HepG2 (cell line): ENCODE data around the gene HECTD1. TPM values are rescaled to one million over a fixed set of nuclear protein-coding genes. Genes with fewer than 3 reads are reported as not detected.
A peak's percentile ranks its signal among the peaks of the same experiment; 100 is the strongest.

ENCODE experiments used
- CBX5 ChIP-seq: sonication (generic); formaldehyde crosslinking; IDR thresholded peaks from 2 replicates; pipeline ENCODE4 v1.4.0; 2020; ENCODE audit warnings: missing genetic modification reagents, borderline replicate concordance
- EHMT2 ChIP-seq: fragments of 200-600 bp; sonication (generic); IDR thresholded peaks from 2 replicates; pipeline ENCODE4 v1.7.0; 2017; ENCODE audit warnings: antibody characterized with exemption, low read depth, low read length, borderline replicate concordance
- ETV5 ChIP-seq: IDR thresholded peaks from 2 replicates; pipeline ENCODE4 v1.6.1; 2018; ENCODE audit warnings: missing biosample characterization, missing genetic modification reagents, inconsistent platforms, borderline replicate concordance
- FOSL1 ChIP-seq: sonication (generic); formaldehyde crosslinking; IDR thresholded peaks from 2 replicates; pipeline ENCODE4 v1.9.0; 2021; ENCODE audit warnings: missing genetic modification reagents, borderline replicate concordance
- HINFP ChIP-seq: sonication (generic); formaldehyde crosslinking; IDR thresholded peaks from 2 replicates; pipeline ENCODE4 v1.4.0; 2020; ENCODE audit warnings: low read depth, mild to moderate bottlenecking, missing genetic modification reagents
- KDM1A ChIP-seq: IDR thresholded peaks from 2 replicates; pipeline ENCODE4 v1.6.1; 2016; ENCODE audit warnings: missing compliant biosample characterization
- PHF5A ChIP-seq: IDR thresholded peaks from one replicate; pipeline ENCODE4 v1.6.1; 2018; ENCODE audit warnings: low read depth, missing genetic modification reagents; ENCODE audit not compliant: unreplicated experiment
- SMYD3 ChIP-seq: sonication (generic); formaldehyde crosslinking; IDR thresholded peaks from 2 replicates; pipeline ENCODE4 v1.8.1; 2023; ENCODE audit warnings: mild to moderate bottlenecking, missing genetic modification reagents
- ZBTB7A ChIP-seq: sonication (generic); formaldehyde crosslinking; IDR thresholded peaks from 2 replicates; pipeline ENCODE4 v1.8.0; 2022; ENCODE audit warnings: mild to moderate bottlenecking, missing genetic modification reagents
- ZNF124 ChIP-seq: sonication (generic); formaldehyde crosslinking; IDR thresholded peaks from 2 replicates; pipeline ENCODE4 v1.4.0; 2020; ENCODE audit warnings: missing genetic modification reagents
- ZNF205 ChIP-seq: IDR thresholded peaks from 2 replicates; pipeline ENCODE4 v1.6.1; 2018; ENCODE audit warnings: missing biosample characterization, missing genetic modification reagents
- ZNF44 ChIP-seq: sonication (generic); formaldehyde crosslinking; IDR thresholded peaks from 2 replicates; pipeline ENCODE4 v1.5.1; 2020; ENCODE audit warnings: mild to moderate bottlenecking, missing genetic modification reagents
- ZNF496 ChIP-seq: sonication (generic); formaldehyde crosslinking; IDR thresholded peaks from 2 replicates; pipeline ENCODE4 v1.8.1; 2023; ENCODE audit warnings: mild to moderate bottlenecking, moderate library complexity, missing genetic modification reagents; ENCODE audit not compliant: insufficient replicate concordance
- ZNF710 ChIP-seq: sonication (generic); formaldehyde crosslinking; IDR thresholded peaks from 2 replicates; pipeline ENCODE4 v1.5.0; 2020; ENCODE audit warnings: mild to moderate bottlenecking, missing genetic modification reagents, borderline replicate concordance
- ZNF792 ChIP-seq: IDR thresholded peaks from 2 replicates; pipeline ENCODE4 v1.6.1; 2016
- ZSCAN29 ChIP-seq: sonication (generic); formaldehyde crosslinking; conservative IDR thresholded peaks from 2 replicates; pipeline ENCODE4 v1.4.0; 2020; ENCODE audit warnings: mild to moderate bottlenecking, missing genetic modification reagents
- polyA plus RNA-seq, 8 experiments: library from polyadenylated mRNA; depleted of rRNA in 3 of 8; stranded (reverse) in 7 of 8; unstranded in 1 of 8; fragments of >200 nt; fragmentation: Illumina TruSeq in 4 of 8; extraction: Trizol in 4 of 8; gene quantifications; 2 replicates each; pipeline versions ENCODE4 v1.2.1 to v1.2.3, GENCODE V29; 2011 to 2016; ENCODE audit warnings: low read depth in 4 of 8, missing spikeins in 1 of 8, mixed read lengths in 1 of 8; ENCODE audit not compliant: insufficient read depth in 1 of 8
- total RNA-seq, 5 experiments: library from RNA; depleted of rRNA; stranded (reverse); fragments of >200 nt; fragmentation: Illumina TruSeq; extraction: Trizol; gene quantifications; 2 replicates each; pipeline ENCODE4 v1.2.3, GENCODE V29; 2016; ENCODE audit warnings: low read depth in 1 of 5
- TF ChIP-seq, protein P1 (sequence below): sonication (generic); formaldehyde crosslinking; IDR thresholded peaks from 2 replicates; pipeline ENCODE4 v1.8.1; 2023; ENCODE audit warnings: mild to moderate bottlenecking, inconsistent platforms, moderate library complexity, missing genetic modification reagents, borderline replicate concordance
- TF ChIP-seq, protein P2 (sequence below): IDR thresholded peaks from 2 replicates; pipeline ENCODE4 v1.6.1; 2012; ENCODE audit warnings: low read depth, low read length, improper control_type of control experiment
- TF ChIP-seq, protein P3 (sequence below): sonication (generic); formaldehyde crosslinking; IDR thresholded peaks from 2 replicates; pipeline ENCODE4 v1.4.0; 2020; ENCODE audit warnings: missing genetic modification reagents, borderline replicate concordance

The HECTD1 gene
- total and polyA plus RNA-seq, 2 of the 13 experiments (the other 11 are each of a cell fraction or from before 2014, with no cell fraction given), result 312 to 560 TPM

- TF ChIP-seq SMYD3 (CRISPR knock-in tag) (peak; percentile 74; the same call in 1 of the 2 replicates), ZSCAN29 (CRISPR knock-in tag) (0 out of 2 replicates have a peak, but pooled peaks have one; percentile 67), ZNF124 (CRISPR knock-in tag) (peak; percentile 84; the same call in 1 of the 2 replicates), FOSL1 (no peak), ZNF792 (CRISPR knock-in tag) (peak; percentile 92; the same call in 1 of the 2 replicates), ZNF44 (CRISPR knock-in tag) (0 out of 2 replicates have a peak, but pooled peaks have one; percentile 78), CBX5 (CRISPR knock-in tag) (peak; percentile 75; the same call in 1 of the 2 replicates), EHMT2 (no peak), ZNF205 (CRISPR knock-in tag) (peak; percentile 68; the same call in 1 of the 2 replicates), ZNF496 (CRISPR knock-in tag) (no peak), ZBTB7A (CRISPR knock-in tag) (no peak), PHF5A (CRISPR knock-in tag) (peak; percentile 90), ETV5 (peak; percentile 49; the same call in 1 of the 2 replicates), ZNF710 (CRISPR knock-in tag) (0 out of 2 replicates have a peak, but pooled peaks have one; percentile 38), KDM1A (CRISPR knock-in tag) (peak; percentile 90), HINFP (CRISPR knock-in tag) (no peak)
- TF ChIP-seq, protein P1, sequence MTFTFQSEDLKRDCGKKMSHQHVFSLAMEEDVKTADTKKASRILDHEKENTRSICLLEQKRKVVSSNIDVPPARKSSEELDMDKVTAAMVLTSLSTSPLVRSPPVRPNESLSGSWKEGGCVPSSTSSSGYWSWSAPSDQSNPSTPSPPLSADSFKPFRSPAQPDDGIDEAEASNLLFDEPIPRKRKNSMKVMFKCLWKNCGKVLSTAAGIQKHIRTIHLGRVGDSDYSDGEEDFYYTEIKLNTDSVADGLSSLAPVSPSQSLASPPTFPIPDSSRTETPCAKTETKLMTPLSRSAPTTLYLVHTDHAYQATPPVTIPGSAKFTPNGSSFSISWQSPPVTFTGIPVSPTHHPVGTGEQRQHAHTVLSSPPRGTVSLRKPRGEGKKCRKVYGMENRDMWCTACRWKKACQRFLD, result no peak
- TF ChIP-seq, protein P2, sequence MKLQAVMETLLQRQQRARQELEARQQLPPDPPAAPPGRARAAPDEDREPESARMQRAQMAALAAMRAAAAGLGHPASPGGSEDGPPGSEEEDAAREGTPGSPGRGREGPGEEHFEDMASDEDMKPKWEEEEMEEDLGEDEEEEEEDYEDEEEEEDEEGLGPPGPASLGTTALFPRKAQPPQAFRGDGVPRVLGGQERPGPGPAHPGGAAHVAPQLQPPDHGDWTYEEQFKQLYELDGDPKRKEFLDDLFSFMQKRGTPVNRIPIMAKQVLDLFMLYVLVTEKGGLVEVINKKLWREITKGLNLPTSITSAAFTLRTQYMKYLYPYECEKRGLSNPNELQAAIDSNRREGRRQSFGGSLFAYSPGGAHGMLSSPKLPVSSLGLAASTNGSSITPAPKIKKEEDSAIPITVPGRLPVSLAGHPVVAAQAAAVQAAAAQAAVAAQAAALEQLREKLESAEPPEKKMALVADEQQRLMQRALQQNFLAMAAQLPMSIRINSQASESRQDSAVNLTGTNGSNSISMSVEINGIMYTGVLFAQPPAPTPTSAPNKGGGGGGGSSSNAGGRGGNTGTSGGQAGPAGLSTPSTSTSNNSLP, result peak; percentile 86
- TF ChIP-seq, protein P3, sequence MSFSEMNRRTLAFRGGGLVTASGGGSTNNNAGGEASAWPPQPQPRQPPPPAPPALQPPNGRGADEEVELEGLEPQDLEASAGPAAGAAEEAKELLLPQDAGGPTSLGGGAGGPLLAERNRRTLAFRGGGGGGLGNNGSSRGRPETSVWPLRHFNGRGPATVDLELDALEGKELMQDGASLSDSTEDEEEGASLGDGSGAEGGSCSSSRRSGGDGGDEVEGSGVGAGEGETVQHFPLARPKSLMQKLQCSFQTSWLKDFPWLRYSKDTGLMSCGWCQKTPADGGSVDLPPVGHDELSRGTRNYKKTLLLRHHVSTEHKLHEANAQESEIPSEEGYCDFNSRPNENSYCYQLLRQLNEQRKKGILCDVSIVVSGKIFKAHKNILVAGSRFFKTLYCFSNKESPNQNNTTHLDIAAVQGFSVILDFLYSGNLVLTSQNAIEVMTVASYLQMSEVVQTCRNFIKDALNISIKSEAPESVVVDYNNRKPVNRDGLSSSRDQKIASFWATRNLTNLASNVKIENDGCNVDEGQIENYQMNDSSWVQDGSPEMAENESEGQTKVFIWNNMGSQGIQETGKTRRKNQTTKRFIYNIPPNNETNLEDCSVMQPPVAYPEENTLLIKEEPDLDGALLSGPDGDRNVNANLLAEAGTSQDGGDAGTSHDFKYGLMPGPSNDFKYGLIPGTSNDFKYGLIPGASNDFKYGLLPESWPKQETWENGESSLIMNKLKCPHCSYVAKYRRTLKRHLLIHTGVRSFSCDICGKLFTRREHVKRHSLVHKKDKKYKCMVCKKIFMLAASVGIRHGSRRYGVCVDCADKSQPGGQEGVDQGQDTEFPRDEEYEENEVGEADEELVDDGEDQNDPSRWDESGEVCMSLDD (CRISPR knock-in tag), result no peak
Observed at GRCh38 chr14:31205681-31206535, 1.7 kb downstream of the HECTD1 start (continued).
